SK-MEL-5 (cell line): ENCODE measurements around the gene MAD1L1. TPM values are rescaled to one million over a fixed set of nuclear protein-coding genes. Genes with fewer than 3 reads are reported as not detected.

ENCODE experiments used
- DNase-seq: peaks from one replicate; pipeline ENCODE4 v3.0.0-alpha.2; 2016; ENCODE audit warnings: low read depth, low spot score
- in situ Hi-C: cut with HindIII; loops from 2 replicates; pipeline ENCODE4 v1.10.0; 2016; ENCODE audit warnings: low sequenced_read_pairs, high pct_unique_total_duplicates, low pct_unique_long_range_greater_than_20kb
- total RNA-seq: library from RNA; depleted of rRNA; stranded (reverse); fragments of >200 nt; shearing (Covaris generic); gene quantifications from 2 replicates; pipeline ENCODE4 v1.2.3, GENCODE V29; 2014

Gene MAD1L1
- total RNA-seq, 1 experiment from 2014 or later, result 204 TPM

- DNase-seq, result no peak
- in situ Hi-C loops, result no loop called here
Measured at GRCh38 chr7:2143981-2144595, 88.7 kb downstream of the MAD1L1 start.

GRCh38 chr7:2143450-2143849 lies 89.3 kb downstream of the MAD1L1 start:
- in situ Hi-C loops, result no loop called here
- DNase-seq, result no peak

- in situ Hi-C loops, result no loop called here
- DNase-seq, result no peak
Measured at GRCh38 chr7:2142386-2142785, 90.4 kb downstream of the MAD1L1 start.

GRCh38 chr7:2141651-2142050 lies 91.1 kb downstream of the MAD1L1 start:
- in situ Hi-C loops, result no loop called here
- DNase-seq, result no peak

GRCh38 chr7:2141021-2141410 lies 91.7 kb downstream of the MAD1L1 start:
- DNase-seq, result no peak
- in situ Hi-C loops, result no loop called here

- DNase-seq, result no peak
- in situ Hi-C loops, result no loop called here
Measured at GRCh38 chr7:2140216-2141020, 92.3 kb downstream of the MAD1L1 start.

GRCh38 chr7:2139004-2139699 lies 93.6 kb downstream of the MAD1L1 start:
- DNase-seq, result no peak
- in situ Hi-C loops, result no loop called here

GRCh38 chr7:2138146-2138765 lies 94.5 kb downstream of the MAD1L1 start:
- no peak for DNase-seq
- in situ Hi-C loops, result no loop called here

- no peak for DNase-seq
- in situ Hi-C loops, result no loop called here
Measured at GRCh38 chr7:2134740-2135139, 98.0 kb downstream of the MAD1L1 start.

GRCh38 chr7:2132243-2132642 lies 100.5 kb downstream of the MAD1L1 start:
- DNase-seq, result no peak
- in situ Hi-C loops, result no loop called here

GRCh38 chr7:2131800-2132199 lies 100.9 kb downstream of the MAD1L1 start:
- in situ Hi-C loops, result no loop called here
- no peak for DNase-seq

- no peak for DNase-seq
- in situ Hi-C loops, result no loop called here
Measured at GRCh38 chr7:2131341-2131740, 101.4 kb downstream of the MAD1L1 start.

GRCh38 chr7:2130096-2130375 lies 102.7 kb downstream of the MAD1L1 start:
- in situ Hi-C loops, result no loop called here
- no peak for DNase-seq

- no peak for DNase-seq
- in situ Hi-C loops, result no loop called here
Measured at GRCh38 chr7:2129323-2130095, 103.2 kb downstream of the MAD1L1 start.

- DNase-seq, result no peak
- in situ Hi-C loops, result no loop called here
Measured at GRCh38 chr7:2128601-2129322, 104.0 kb downstream of the MAD1L1 start.

- DNase-seq, result no peak
- in situ Hi-C loops, result no loop called here
Measured at GRCh38 chr7:2126621-2127020, 106.1 kb downstream of the MAD1L1 start.

- DNase-seq, result no peak
- in situ Hi-C loops, result no loop called here
Measured at GRCh38 chr7:2125931-2126330, 106.8 kb downstream of the MAD1L1 start.
